HepG2 (cell line): ENCODE results near the gene IGSF21. TPM values are rescaled to one million over a fixed set of nuclear protein-coding genes. Genes with fewer than 3 reads are reported as not detected.

Source experiments
- ATAC-seq: fragments of 200-7000 bp; cut with Tn5 transposase; 3 replicates; pipeline ENCODE4 v1.9.1; 2020; ENCODE audit warnings: mild to moderate bottlenecking, moderate library complexity
- BruUV-seq: library from RNA; stranded (reverse); fragments of 400-500 nt; replicated peaks from 2 replicates; lab custom pipeline; 2021; lab: Mats Ljungman, UMichigan
- CTCF ChIA-PET: fragments of 300-600 bp; formaldehyde crosslinking; extraction: SDS; loops from one replicate; lab custom pipeline; 2021; ENCODE audit warnings: low total read pairs, inconsistent platforms, low intra/inter-chr PET ratio; lab: Yijun Ruan, JAX
- POLR2A ChIA-PET: fragments of 350-600 bp; sonication (Branson Sonifier 250); formaldehyde crosslinking; loops from one replicate; lab custom pipeline; 2020; ENCODE audit warnings: antibody characterized with exemption, inconsistent platforms; lab: Yijun Ruan, JAX
- DNase-seq: peaks from one replicate; pipeline ENCODE4 v3.0.0-alpha.2; 2015; ENCODE audit warnings: low spot score
- FAIRE-seq: peaks from 3 replicates; lab custom pipeline; 2011; peaks lifted over from hg19 to GRCh38; lab: Jason Lieb, UNC
- H2AFZ ChIP-seq: one replicate; pipeline ENCODE4 v1.6.1; 2011; ENCODE audit warnings: low read length, inconsistent platforms
- H3K27ac ChIP-seq: fragments of 300-600 bp; 3 replicates; pipeline ENCODE4 v1.8.0; 2011; ENCODE audit warnings: mixed run types, mild to moderate bottlenecking, mixed read lengths, low read length, inconsistent platforms; ENCODE audit not compliant: insufficient read depth; ENCODE audit errors: extremely low read length
- H3K27me3 ChIP-seq, 2 experiments: fragments of 200-600 bp in 1 of 2; 2 replicates in 1 of 2; 3 replicates in 1 of 2; pipeline versions ENCODE4 v1.6.0 to v1.8.0; 2011; ENCODE audit warnings: low read length in 2 of 2, mild to moderate bottlenecking in 2 of 2, moderate library complexity in 2 of 2, inconsistent platforms in 1 of 2; ENCODE audit not compliant: insufficient read depth in 2 of 2, control insufficient read depth in 1 of 2
- H3K36me3 ChIP-seq, 2 experiments: fragments of 200-600 bp in 1 of 2; replicated peaks in 1 of 2; 2 replicates in 1 of 2; 3 replicates in 1 of 2; pipeline versions ENCODE4 v1.5.1 to v1.8.0; 2011; ENCODE audit warnings: low read length in 2 of 2, inconsistent platforms in 1 of 2; ENCODE audit not compliant: insufficient read depth in 2 of 2, control insufficient read depth in 1 of 2
- H3K4me1 ChIP-seq: 2 replicates; pipeline ENCODE4 v1.5.1; 2012; ENCODE audit warnings: low read length, inconsistent platforms; ENCODE audit not compliant: insufficient read depth
- H3K4me2 ChIP-seq: 2 replicates; pipeline ENCODE4 v1.6.0; 2011; ENCODE audit warnings: low read depth, low read length, inconsistent platforms
- H3K4me3 ChIP-seq, 3 experiments: fragments of 200-600 bp in 1 of 3; sonication (generic), shearing (Covaris generic) in 1 of 3; replicated peaks in 1 of 3; 2 replicates each; pipeline ENCODE4 v1.5.1; 2011 to 2016; ENCODE audit warnings: low read length in 3 of 3, inconsistent platforms in 2 of 3, low read depth in 2 of 3, mild to moderate bottlenecking in 2 of 3, control low read depth in 1 of 3, mixed read lengths in 1 of 3; ENCODE audit not compliant: insufficient read depth in 1 of 3
- H3K79me2 ChIP-seq: one replicate; pipeline ENCODE4 v1.6.1; 2011; ENCODE audit warnings: low read length, inconsistent platforms; ENCODE audit not compliant: insufficient read depth
- H3K9ac ChIP-seq: 2 replicates; pipeline ENCODE4 v1.6.0; 2011; ENCODE audit warnings: mild to moderate bottlenecking, low read depth, low read length, inconsistent platforms; ENCODE audit not compliant: insufficient read depth
- H3K9me3 ChIP-seq: 2 replicates; pipeline ENCODE4 v1.5.1; 2012; ENCODE audit warnings: mild to moderate bottlenecking, low read length
- H4K20me1 ChIP-seq: 2 replicates; pipeline ENCODE4 v1.6.0; 2011; ENCODE audit warnings: inconsistent platforms, mild to moderate bottlenecking, low read length, moderate library complexity; ENCODE audit not compliant: insufficient read depth
- AGO2 ChIP-seq: fragments of 200-400 bp; formaldehyde crosslinking; optimal IDR thresholded peaks from 2 replicates; pipeline ENCODE3; 2017; ENCODE audit warnings: mild to moderate bottlenecking, low read depth, low read length, moderate library complexity
- AKAP8 ChIP-seq: sonication (generic); formaldehyde crosslinking; IDR thresholded peaks from 2 replicates; pipeline ENCODE4 v1.5.1; 2020; ENCODE audit warnings: mild to moderate bottlenecking, missing genetic modification reagents
- RAD21 ChIP-seq: fragments of 450-650 bp; formaldehyde crosslinking; IDR thresholded peaks from 2 replicates; pipeline ENCODE4 v1.5.0; 2020; ENCODE audit warnings: mild to moderate bottlenecking
- SMC3 ChIP-seq: IDR thresholded peaks from 2 replicates; pipeline ENCODE4 v1.6.1; 2011; ENCODE audit warnings: low read length, improper control_type of control experiment
- STAG1 ChIP-seq: sonication (generic); formaldehyde crosslinking; IDR thresholded peaks from 2 replicates; pipeline ENCODE4 v1.4.0; 2020; ENCODE audit warnings: missing genetic modification reagents
- ZNF629 ChIP-seq: sonication (generic); formaldehyde crosslinking; conservative IDR thresholded peaks from 2 replicates; pipeline ENCODE4 v1.5.0; 2020; ENCODE audit warnings: missing genetic modification reagents
- WGBS: methylation state at CpG from one replicate; pipeline ENCODE4 v1.1.6; 2017; ENCODE audit warnings: low lambda C conversion rate; 5-methylcytosine and 5-hydroxymethylcytosine counted together
- in situ Hi-C: cut with HindIII; loops from 2 replicates; pipeline ENCODE4 v1.10.0; 2017; ENCODE audit warnings: low pct_unique_long_range_greater_than_20kb; ENCODE audit not compliant: extremely low pct_ligation_motif_present
- intact Hi-C: fragments of 100-400 bp; cut with micrococcal nuclease; formaldehyde crosslinking; loops from one replicate; pipeline ENCODE4 v1.10.0; 2022; ENCODE audit not compliant: unreplicated experiment
- polyA plus RNA-seq, 8 experiments: library from polyadenylated mRNA; depleted of rRNA in 3 of 8; stranded (reverse) in 7 of 8; unstranded in 1 of 8; fragments of >200 nt; fragmentation: Illumina TruSeq in 4 of 8; extraction: Trizol in 4 of 8; gene quantifications; 2 replicates each; pipeline versions ENCODE4 v1.2.1 to v1.2.3, GENCODE V29; 2011 to 2016; ENCODE audit warnings: low read depth in 4 of 8, missing spikeins in 1 of 8, mixed read lengths in 1 of 8; ENCODE audit not compliant: insufficient read depth in 1 of 8
- total RNA-seq, 5 experiments: library from RNA; depleted of rRNA; stranded (reverse); fragments of >200 nt; fragmentation: Illumina TruSeq; extraction: Trizol; gene quantifications; 2 replicates each; pipeline ENCODE4 v1.2.3, GENCODE V29; 2016; ENCODE audit warnings: low read depth in 1 of 5
- TF ChIP-seq, protein P1 (sequence below): sonication (generic); formaldehyde crosslinking; IDR thresholded peaks from 2 replicates; pipeline ENCODE4 v1.5.0; 2020; ENCODE audit warnings: mild to moderate bottlenecking, missing genetic modification reagents, moderate library complexity
- TF ChIP-seq, protein P2 (sequence below): sonication (generic); formaldehyde crosslinking; IDR thresholded peaks from 2 replicates; pipeline ENCODE4 v1.4.0; 2020; ENCODE audit warnings: missing genetic modification reagents, mild to moderate bottlenecking, borderline replicate concordance

IGSF21 gene
- total and polyA plus RNA-seq, 2 of the 13 experiments (the other 11 are each of a cell fraction or from before 2014, with no cell fraction given): not detected

DNA sequence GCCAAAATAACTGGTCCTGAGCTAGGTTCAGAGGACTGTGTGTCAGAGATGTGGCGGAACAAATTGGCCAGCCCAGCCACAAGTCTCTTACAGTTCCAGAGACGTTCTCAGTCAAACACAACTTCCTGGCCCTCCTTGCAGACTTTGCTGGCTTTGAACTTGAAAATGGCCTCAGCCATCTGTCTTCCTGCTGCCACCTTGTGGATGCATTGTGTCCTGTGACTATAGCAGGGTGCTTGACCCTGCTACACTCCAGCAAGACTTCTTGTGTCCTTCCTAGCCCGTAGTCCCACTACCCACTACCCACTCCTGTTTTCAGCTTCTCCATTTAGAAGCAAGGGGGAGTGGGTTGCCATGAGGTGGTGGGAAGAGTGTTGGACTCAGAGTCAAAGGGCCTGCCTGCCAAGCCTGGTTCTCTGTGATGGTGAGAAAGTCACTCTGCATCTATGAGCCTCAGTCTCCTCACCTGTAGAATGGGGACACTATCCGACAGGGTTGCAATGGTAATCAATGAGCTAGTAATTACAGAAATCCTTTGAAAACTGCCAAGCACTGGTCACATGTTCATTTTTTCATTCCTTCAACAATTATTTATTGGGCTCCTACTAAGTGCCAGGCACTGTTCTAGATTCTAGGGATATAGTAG is 109.9 kb downstream of the IGSF21 start:
- Histone ChIP-seq H4K20me1 (no peaks in the 10 kb centered on the region), H3K9ac (no peak overlapping the region), H3K4me3 (no peak overlapping the region), H3K36me3 (no peaks in the 10 kb centered on the region), H3K4me1 (no peaks in the 10 kb centered on the region)
- peak; percentile 38; the same call in 1 of the 3 replicates for ATAC-seq
- POLR2A ChIA-PET: no interaction called here
- 15% methylated on average over 4 of the region's 4 CpGs for WGBS
- intact Hi-C loops: loop anchor here (5.0 kb wide), 1 partner anchor 295 kb away; no protein-coding TSS in a partner anchor
- in situ Hi-C loops: no loop called here
- TF ChIP-seq, protein P1, sequence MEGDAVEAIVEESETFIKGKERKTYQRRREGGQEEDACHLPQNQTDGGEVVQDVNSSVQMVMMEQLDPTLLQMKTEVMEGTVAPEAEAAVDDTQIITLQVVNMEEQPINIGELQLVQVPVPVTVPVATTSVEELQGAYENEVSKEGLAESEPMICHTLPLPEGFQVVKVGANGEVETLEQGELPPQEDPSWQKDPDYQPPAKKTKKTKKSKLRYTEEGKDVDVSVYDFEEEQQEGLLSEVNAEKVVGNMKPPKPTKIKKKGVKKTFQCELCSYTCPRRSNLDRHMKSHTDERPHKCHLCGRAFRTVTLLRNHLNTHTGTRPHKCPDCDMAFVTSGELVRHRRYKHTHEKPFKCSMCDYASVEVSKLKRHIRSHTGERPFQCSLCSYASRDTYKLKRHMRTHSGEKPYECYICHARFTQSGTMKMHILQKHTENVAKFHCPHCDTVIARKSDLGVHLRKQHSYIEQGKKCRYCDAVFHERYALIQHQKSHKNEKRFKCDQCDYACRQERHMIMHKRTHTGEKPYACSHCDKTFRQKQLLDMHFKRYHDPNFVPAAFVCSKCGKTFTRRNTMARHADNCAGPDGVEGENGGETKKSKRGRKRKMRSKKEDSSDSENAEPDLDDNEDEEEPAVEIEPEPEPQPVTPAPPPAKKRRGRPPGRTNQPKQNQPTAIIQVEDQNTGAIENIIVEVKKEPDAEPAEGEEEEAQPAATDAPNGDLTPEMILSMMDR (CRISPR knock-in tag): peak; percentile 60
- TF ChIP-seq AGO2 (no peak), AKAP8 (CRISPR knock-in tag) (no peak), SMC3 (peak; percentile 51; the same call in 1 of the 2 replicates), ZNF629 (CRISPR knock-in tag) (peak; percentile 65; the same call in 1 of the 2 replicates), RAD21 (CRISPR knock-in tag) (0 out of 2 replicates have a peak, but pooled peaks have one; percentile 29), STAG1 (CRISPR knock-in tag) (peak; percentile 50)
- TF ChIP-seq, protein P2, sequence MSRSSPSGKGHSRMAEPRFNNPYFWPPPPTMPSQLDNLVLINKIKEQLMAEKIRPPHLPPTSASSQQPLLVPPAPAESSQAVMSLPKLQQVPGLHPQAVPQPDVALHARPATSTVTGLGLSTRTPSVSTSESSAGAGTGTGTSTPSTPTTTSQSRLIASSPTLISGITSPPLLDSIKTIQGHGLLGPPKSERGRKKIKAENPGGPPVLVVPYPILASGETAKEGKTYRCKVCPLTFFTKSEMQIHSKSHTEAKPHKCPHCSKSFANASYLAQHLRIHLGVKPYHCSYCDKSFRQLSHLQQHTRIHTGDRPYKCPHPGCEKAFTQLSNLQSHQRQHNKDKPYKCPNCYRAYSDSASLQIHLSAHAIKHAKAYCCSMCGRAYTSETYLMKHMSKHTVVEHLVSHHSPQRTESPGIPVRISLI (CRISPR knock-in tag): no peak
- TF ChIP-seq, all 625 proteins: peak for 5
- Histone ChIP-seq H3K79me2 (no peaks in the 10 kb centered on the region), H3K27me3 (peaks cover 0 to 13% of the 10 kb centered on the region in 2 experiments; a peak in 1 of 5 replicates), H3K9me3 (no peaks in the 10 kb centered on the region), H3K27ac (no peak overlapping the region), H2AFZ (no peak overlapping the region), H3K4me2 (no peak overlapping the region)
- no TSS peak for BruUV-seq
- peak; percentile 33 for DNase-seq
- FAIRE-seq: no peak
- CTCF ChIA-PET: interaction anchor here (1.3 kb wide), 1 partner anchor 294 kb away, joined by 8 read pairs; no protein-coding TSS in a partner anchor
